ENCODE measurements around the gene DNAJC18.

DNA sequence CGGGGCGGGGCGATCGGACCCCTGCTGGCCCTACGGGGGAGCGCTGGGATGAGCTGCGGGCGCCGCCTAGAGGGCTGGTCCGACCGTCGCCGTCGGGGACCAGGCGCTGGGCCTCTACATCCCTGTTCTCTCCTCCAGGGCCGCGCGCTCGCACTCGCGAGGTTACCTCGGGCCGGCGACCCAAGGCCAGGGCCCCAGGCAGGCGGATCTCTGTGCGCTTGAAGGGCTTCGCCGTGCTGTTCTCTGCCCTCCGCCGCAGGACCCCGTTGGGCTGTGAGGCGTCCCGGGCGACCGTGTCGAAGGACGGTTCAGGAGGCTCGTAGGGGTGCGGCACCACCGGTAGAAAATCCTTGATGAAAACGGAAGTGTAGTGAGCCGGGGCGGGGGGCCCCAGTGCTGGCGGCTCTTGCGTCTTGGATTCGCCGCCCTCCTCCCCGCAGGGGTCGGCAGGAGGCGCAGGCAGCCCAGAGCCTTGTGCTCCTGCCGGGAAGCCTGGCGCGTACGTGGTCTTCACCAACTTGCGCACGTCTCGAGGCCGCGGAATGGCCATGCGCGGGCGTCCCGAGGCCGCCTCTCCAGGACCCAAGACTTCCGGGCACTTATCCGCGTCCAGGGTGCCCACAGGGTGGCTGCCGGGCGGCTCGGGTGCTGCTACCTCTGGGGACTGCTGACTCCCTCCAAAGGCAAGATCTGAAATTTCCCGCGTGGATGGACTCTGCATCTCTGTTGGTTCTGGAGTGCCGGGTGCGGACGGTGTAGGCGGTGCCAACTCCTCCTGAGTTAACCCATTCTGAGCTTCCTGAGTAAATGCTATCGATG lies 46.4 kb downstream of the DNAJC18 start:
- TF ChIP-seq, protein P1, sequence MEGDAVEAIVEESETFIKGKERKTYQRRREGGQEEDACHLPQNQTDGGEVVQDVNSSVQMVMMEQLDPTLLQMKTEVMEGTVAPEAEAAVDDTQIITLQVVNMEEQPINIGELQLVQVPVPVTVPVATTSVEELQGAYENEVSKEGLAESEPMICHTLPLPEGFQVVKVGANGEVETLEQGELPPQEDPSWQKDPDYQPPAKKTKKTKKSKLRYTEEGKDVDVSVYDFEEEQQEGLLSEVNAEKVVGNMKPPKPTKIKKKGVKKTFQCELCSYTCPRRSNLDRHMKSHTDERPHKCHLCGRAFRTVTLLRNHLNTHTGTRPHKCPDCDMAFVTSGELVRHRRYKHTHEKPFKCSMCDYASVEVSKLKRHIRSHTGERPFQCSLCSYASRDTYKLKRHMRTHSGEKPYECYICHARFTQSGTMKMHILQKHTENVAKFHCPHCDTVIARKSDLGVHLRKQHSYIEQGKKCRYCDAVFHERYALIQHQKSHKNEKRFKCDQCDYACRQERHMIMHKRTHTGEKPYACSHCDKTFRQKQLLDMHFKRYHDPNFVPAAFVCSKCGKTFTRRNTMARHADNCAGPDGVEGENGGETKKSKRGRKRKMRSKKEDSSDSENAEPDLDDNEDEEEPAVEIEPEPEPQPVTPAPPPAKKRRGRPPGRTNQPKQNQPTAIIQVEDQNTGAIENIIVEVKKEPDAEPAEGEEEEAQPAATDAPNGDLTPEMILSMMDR (conservative IDR thresholded peaks at IDR 0.05; ENCODE audit: low read depth, low read length): peak; percentile 63
- TF ChIP-seq BHLHE40 (IDR thresholded peaks at IDR 0.05; ENCODE audit: low read depth, low read length): no peak
- no peak for TF ChIP-seq POLR2A (IDR thresholded peaks at IDR 0.05; ENCODE audit: low read depth, low read length)
- TF ChIP-seq, protein P2, sequence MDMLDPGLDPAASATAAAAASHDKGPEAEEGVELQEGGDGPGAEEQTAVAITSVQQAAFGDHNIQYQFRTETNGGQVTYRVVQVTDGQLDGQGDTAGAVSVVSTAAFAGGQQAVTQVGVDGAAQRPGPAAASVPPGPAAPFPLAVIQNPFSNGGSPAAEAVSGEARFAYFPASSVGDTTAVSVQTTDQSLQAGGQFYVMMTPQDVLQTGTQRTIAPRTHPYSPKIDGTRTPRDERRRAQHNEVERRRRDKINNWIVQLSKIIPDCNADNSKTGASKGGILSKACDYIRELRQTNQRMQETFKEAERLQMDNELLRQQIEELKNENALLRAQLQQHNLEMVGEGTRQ (IDR thresholded peaks at IDR 0.05; ENCODE audit: low read depth, low read length): no peak
- no peak for TF ChIP-seq MAFK (IDR thresholded peaks at IDR 0.05; ENCODE audit: low read depth, low read length)
- TF ChIP-seq RFX5 (IDR thresholded peaks at IDR 0.05; ENCODE audit: low read depth, low read length): no peak
- TF ChIP-seq CEBPB (IDR thresholded peaks at IDR 0.05; ENCODE audit: low read depth, low read length): no peak
- TF ChIP-seq FOS (IDR thresholded peaks at IDR 0.05; ENCODE audit: low read depth, low read length): no peak
